HG02981 (cell line): Measurements from ENCODE around the gene TPI1.
"Not testable (repeated sequence)": the region's sequence is repeated elsewhere in the genome, so short reads cannot be mapped to it uniquely, and the experiment has no call there.

Experiments used
- ATAC-seq: cut with Tn5 transposase; IDR thresholded peaks from one replicate; pipeline ENCODE4 v1.9.1; 2021; ENCODE audit warnings: mild to moderate bottlenecking, moderate library complexity; ENCODE audit not compliant: unreplicated experiment

The TPI1 gene

DNA sequence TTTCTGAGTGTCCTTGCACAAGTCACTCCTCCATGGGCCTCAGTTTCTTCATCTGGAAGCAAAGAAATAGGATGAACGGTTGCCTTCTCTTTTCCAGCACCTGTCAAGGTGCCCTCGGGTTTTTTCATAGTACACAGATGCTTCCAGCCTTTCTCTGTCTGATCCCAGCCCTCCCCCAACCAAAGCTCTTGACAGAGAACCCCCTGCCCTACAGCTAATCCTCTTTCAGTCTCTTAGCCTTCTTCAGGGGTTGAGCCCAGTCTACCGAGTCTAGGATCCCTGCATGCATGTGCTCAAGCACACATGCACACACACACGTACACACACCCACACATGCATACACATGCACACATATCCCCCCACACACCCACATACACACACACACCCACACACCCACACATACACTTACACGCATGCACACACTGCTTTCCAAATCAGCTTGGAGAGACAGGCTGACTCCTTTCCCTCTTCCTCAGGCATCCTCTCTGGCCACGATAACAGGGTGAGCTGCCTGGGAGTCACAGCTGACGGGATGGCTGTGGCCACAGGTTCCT lies 20.9 kb upstream of the TPI1 start:
- no peak for ATAC-seq

- ATAC-seq: no peak
These were observed 19.7 kb upstream of the TPI1 start for GRCh38 chr12:6847676-6848075.

- ATAC-seq: no peak
These were observed 17.9 kb upstream of the TPI1 start for GRCh38 chr12:6849427-6849826.

GRCh38 chr12:6849976-6850560 lies 17.3 kb upstream of the TPI1 start:
- ATAC-seq: no peak

GRCh38 chr12:6850796-6851152 lies 16.6 kb upstream of the TPI1 start:
- no peak for ATAC-seq

DNA sequence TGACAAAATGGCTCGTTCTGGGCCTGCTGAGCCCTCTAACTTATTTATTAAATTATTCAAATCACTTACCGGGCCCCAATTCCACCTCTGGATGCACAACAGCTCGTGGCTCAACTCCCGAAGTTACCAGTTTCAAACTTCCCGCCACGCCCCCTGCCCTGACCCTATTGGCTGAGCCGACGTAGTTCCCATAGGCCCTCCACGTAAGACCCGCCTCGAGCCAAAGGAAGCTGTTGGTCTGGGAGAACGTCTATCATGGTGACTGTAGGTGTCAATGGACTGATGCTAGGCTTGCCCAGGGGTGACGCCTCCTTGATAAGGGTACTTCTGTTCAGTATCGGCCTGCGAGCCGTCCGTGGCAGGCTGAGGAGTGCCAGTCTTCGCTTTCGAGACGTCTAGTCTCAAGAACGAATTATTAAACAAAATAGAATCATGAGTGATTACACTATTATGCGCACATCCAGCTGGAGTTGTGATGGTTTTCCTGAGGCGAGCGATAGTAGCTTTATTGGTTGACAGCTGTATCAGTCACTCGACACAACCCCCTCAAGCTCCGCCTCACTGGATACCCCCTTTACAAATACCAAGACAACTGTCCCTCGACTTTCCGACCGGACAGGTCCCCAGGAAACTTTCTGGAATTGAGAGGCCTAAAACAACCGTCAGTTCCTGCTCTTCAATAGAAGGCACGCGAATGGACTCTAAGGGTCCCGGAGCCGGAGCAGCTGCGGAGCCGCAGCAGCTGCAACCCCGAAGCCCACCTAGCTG lies 16.0 kb upstream of the TPI1 start, which contains the start of gene CDCA3:
TSS of gene CDCA3 (minus strand) at position 134 of the 768 bp plus-strand sequence. CDS start 334 bp downstream, outside the sequence.
- ATAC-seq: peak; percentile 53

DNA sequence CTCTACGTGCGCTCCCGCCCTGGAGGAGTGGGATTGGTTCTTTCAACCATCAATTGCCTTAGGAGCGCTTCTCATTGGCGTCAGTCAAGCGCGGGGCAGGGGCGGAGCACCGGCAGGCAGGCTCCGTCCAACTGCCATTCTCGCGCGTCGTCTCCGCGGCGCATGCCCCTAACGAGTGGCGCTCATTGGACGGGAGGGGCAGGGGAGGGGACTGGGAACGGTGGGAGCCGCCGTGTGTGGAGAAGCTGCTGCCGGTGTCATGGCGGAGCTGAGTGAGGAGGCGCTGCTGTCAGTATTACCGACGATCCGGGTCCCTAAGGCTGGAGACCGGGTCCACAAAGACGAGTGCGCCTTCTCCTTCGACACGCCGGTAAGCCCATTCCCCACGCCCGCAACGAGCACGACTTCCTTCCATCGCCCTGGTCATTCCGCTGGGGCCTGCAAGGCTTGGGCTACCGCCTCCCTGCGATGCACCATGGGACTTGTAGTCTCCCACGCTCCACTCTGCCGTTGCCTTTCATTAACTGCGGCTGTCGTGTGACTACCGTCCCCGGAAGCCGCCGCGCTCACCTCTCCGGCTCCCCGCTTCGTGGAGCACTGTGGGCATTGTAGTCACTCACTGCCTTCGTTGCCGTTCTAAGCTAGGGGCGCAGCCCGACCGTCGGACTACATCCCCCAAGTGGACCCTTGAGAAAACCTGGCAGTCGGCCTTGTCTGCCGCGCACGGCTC lies 15.2 kb upstream of the TPI1 start, which contains the start of gene USP5:
TSS of gene USP5 (plus strand) at position 230 of the 730 bp plus-strand sequence. CDS start at position 260, 30 bp downstream.
- peak; percentile 69 for ATAC-seq

- no peak for ATAC-seq
These were observed 14.5 kb upstream of the TPI1 start for GRCh38 chr12:6852651-6853354.

DNA sequence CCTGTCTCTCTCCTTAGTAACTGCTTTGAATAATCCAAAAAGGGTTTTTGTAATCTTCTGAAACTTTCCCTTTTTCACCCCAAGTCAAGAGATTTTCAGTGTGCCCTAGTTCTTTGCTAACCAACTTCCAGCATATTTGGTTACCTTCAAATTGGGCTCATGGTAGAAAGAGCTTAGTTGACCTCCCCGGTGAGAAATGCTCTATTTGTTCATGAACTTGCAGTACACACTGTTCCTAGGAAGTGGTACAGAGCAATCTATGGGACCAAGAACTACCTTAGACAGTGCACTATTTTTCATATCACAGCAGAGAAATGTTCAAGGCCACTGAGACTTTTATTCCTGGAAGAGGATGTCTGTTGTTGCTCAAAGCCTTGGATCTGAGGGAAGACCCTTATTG lies 13.7 kb upstream of the TPI1 start:
- ATAC-seq: no peak

GRCh38 chr12:6854036-6854435 lies 13.3 kb upstream of the TPI1 start:
- ATAC-seq: no peak

- no peak for ATAC-seq
These were observed 12.0 kb upstream of the TPI1 start for GRCh38 chr12:6855322-6855721.

DNA sequence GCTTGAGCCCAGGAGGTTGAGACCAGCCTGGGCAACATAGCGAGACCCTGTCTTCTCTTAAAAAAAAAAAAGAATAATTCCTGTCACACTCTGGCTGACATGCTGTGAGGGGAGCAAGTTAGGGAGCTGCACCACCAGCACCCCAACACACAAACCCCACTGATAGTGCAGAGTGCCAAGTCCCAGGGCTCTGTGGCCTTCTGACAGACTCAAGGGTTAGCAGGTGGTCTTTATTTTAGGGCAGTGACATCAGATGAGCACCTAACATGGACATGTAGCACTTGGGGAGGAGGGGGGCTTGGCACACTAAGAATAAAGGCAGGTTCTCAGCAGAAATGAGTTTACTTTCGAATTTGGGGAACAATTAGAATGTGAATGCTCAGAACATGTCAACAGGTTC lies 8.5 kb upstream of the TPI1 start:
- no peak for ATAC-seq

DNA sequence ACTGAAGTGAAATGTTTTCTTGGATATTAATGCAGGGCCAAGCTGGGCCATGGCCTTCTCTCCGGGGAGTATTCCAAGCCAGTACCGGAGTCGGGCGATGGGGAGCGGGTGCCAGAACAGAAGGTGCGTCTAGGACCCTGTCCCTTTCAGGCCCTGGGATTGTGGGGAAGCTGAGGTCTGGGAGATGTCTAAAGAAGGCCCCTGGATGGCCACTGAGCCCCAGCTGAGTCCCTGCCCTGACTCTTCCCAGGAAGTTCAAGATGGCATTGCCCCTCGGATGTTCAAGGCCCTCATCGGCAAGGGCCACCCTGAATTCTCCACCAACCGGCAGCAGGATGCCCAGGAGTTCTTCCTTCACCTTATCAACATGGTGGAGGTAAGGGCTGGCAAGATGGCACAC lies 7.2 kb upstream of the TPI1 start:
- ATAC-seq: no peak

DNA sequence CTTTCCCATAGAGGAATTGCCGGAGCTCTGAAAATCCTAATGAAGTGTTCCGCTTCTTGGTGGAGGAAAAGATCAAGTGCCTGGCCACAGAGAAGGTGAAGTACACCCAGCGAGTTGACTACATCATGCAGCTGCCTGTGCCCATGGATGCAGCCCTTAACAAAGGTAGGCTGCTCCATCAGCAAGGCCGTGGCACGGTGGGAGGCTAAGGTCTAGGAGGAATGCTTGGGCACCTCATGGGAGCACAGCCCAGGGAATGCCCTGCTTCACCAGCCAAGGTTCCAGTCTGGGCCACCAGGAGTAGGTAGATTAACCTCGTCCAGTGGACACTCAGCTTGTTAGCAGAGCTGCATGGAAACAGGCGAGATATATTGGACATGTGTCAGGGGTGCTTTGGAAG lies 6.4 kb upstream of the TPI1 start:
- no peak for ATAC-seq

DNA sequence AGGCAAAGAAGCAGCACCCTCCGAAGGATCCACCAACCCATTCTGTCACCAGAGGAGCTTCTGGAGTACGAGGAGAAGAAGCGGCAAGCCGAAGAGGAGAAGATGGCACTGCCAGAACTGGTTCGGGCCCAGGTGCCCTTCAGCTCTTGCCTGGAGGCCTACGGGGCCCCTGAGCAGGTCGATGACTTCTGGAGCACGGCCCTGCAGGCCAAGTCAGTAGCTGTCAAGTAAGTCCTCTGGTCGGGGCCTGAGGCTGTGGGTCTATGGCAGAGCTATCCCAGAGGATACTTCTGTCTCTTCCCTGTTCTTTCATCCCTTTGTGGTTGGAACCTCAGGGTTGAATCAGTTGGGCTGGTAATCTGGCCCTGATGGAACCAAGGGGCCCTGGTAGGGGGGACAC lies 5.9 kb upstream of the TPI1 start:
- ATAC-seq: no peak

DNA sequence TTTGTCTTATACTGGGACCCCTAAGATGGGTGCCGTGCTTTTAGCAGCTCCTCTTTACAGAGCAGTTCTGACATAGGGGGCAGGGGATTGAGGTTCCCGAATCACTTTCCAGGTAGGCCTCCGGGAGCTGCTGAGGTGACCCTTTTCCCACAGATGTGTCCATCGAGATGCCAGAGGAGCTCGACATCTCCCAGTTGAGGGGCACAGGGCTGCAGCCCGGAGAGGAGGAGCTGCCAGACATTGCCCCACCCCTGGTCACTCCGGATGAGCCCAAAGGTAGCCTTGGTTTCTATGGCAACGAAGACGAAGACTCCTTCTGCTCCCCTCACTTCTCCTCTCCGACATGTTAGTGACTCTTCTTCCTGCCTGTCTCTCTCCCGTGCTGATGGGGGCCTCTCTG lies 4.3 kb upstream of the TPI1 start:
- no peak for ATAC-seq

- ATAC-seq: no peak
These were observed 3.6 kb upstream of the TPI1 start for GRCh38 chr12:6863586-6864321.

GRCh38 chr12:6865307-6865706 lies 2.0 kb upstream of the TPI1 start:
- not testable (repeated sequence) for ATAC-seq

DNA sequence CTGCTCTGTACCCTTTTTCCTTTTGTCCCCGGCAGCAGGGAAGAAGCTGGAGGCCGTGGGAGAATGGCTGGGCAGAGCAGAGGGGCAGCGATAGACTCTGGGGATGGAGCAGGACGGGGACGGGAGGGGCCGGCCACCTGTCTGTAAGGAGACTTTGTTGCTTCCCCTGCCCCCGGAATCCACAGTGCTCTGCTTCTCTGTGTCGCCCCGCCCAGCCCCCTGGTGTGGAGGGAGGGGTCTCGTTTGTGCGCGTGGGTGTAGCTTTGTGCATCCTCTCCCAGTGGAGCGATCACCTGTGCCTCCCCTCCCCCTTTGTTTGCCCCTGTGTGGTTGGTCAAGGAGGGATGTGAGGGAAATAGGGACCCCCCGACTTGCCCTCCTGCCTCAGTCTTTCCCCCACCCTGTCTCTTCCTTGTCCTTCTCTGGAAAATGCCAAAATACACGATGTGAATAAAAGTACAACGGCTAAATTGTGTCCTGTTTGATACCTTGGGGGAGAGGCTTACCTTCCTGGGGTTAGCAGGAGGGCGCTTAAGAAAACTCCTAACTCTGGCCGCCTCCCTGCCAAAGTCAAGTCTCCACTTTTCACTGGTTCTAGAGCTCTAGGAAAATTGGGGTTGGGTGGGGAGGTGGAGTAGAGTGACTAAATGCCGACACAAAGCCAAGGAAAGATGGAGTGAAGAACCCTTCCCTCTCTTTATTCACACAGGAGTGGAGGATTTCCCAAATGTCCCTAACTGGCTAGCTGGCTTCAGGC lies 990 bp upstream of the TPI1 start:
- ATAC-seq: no peak
